NOMO-1 treated with DMSO at 0.1 percent for 48 hours (cell line): ENCODE results near the gene WDHD1.
A peak's percentile ranks its signal among the peaks of the same experiment; 100 is the strongest.
"Not testable (repeated sequence)": the region's sequence is repeated elsewhere in the genome, so short reads cannot be mapped to it uniquely, and the experiment has no call there.

Experiments
- DNase-seq: peaks from one replicate; lab custom pipeline; 2025; ENCODE audit not compliant: unreplicated experiment; lab: John Stamatoyannopoulos, UW

The WDHD1 gene

GRCh38 chr14:54974788-54975414 lies 52.0 kb downstream of the WDHD1 start:
- DNase-seq = no peak

DNA sequence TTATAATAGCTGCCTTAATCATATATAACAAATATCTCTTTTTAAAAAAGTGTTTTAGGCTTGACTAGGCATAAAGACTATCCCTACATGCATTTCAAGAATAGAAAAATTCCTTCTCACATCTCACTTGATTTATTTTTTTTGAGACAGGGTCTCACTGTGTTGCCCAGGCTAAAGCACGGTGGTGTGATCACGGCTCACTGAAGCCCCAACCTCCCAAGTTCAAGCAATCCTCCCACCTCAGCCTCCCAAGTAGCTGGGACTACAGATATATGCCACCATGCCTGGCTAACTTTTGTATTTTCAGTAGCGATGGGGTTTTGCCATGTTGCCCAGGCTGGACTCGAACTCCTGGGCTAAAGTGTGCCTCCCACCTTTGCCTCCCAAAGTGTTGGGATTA lies 59.4 kb downstream of the WDHD1 start:
- no peak for DNase-seq

DNA sequence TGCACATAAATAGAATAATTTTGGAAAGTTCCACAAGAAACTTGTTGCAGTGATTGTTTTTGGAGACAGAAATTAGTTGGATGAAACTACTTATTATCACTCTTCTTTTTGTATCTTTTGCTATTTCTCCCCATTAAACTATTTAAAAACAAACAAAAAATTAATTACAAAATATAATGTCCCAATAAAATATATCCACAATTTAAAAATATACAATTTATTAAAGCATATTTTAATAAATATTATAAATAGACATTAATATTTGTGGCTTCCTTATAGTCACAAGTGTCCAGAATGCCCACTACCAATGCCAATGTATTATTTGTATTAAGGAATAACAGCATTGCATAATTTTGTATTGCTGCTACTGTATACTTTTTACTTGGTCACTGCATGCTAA lies 71.8 kb downstream of the WDHD1 start:
- no peak for DNase-seq

DNA sequence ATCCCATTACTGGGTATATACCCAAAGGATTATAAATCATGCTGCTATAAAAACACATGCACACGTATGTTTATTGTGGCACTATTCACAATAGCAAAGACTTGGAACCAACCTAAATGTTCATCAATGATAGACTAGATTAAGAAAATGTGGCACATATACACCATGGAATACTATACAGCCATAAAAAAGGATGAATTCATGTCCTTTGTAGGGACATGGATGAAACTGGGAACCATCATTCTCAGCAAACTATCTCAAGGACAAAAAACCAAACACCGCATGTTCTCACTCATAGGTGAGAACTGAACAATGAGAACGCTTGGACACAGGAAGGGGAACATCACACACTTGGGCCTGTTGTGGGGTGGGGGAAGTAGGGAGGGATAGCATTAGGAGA lies 73.3 kb downstream of the WDHD1 start:
- not testable (repeated sequence) for DNase-seq

DNA sequence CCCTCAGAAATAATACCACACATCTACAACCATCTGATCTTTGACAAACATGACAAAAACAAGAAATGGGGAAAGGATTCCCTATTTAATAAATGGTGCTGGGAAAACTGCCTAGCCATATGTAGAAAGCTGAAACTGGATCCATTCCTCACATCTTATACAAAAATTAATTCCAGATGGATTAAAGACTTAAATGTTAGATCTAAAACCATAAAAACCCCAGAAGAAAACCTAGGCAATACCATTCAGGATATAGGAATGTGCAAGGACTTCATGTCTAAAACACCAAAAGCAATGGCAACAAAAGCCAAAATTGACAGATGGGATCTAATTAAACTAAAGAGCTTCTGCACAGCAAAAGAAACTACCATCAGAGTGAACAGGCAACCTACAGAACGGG lies 74.1 kb downstream of the WDHD1 start:
- DNase-seq = not testable (repeated sequence)

DNA sequence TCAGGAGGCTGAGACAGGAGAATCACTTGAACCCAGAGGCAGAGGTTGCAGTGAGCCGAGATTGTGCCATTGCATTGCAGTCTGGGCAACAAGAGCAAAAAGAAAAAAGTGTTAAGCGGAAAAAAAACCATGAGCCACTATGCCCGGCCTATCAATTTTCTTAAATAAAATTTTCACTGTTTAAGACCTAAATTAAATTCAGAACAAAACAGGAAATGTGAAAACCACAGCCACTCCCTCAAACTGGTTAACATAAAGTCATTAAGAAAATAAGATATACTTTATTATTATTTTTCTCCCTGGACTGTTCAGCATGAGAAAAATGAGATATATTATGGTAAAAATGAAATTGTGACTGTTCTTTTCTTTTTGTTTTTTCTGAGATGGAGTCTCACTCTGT lies 79.7 kb downstream of the WDHD1 start:
- DNase-seq = no peak

- no peak for DNase-seq
These were observed 80.4 kb downstream of the WDHD1 start for GRCh38 chr14:54946500-54946899.

DNA sequence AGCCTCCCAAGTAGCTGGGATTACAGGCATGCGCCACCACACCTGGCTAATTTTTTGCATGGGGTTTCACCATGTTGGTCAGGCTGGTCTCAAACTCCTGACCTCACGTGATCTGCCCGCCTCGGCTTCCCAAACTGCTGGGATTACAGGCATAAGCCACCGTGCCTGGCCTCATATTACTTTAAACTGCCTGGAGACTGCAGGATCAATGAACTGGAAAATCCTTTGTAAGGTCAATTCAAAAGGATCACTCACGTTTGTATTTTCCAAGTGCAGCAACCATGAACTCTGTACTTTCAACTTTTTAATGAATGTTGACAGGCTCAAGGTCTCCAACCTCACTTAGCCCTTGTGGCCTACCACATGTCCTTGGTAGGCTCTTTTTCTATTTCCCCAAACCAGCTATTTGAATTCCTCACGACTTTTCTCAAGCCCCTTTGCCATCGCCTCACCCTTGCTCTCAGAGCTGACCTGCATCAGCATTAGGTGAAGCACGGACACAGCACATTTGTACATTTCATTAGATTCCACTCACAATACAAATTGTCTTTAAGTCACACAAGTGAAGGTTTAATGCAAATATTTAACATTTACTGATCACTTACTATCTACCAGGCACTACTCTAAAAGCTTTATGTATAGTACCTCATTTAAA lies 82.0 kb downstream of the WDHD1 start:
- no peak for DNase-seq

DNA sequence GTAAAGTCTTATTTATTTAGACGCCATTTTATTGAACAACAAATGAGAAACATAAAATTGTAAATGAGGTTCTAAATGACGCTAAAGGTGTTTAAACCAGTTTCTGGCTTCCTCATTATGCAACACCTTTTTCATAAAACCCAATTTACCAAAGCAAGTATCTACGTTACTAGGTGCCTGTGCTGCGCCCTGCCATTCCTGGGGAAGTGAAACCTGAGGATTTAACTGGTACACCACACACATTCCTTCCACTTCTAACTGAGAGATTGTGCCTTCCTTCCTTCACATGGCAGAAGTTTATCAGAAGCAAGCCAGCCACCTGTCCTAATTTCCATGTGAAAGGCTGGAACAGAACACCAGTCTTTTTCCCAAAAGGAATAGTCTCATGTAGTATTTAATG lies 84.0 kb downstream of the WDHD1 start:
- peak; percentile 77 for DNase-seq

DNA sequence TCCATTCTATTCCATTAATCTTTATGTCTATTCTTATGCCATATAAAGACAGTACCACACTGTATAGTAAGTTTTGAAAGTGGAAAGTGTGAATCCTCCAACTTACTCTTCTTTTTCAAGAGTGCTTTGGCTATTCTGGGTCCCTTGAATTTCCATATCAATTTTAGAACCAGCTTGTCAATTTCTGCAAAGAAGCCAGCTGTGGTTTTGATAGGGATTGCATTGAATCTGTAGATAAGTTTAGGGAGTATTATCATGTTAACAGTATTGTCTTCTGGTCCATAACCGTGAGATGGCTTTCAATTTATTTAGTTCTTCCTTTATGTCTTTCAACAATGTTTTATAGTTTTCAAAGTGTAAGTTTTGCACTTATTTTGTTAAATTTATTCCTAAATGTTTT lies 90.1 kb downstream of the WDHD1 start:
- DNase-seq = no peak

- no peak for DNase-seq
These were observed 90.9 kb downstream of the WDHD1 start for GRCh38 chr14:54935958-54936357.

DNA sequence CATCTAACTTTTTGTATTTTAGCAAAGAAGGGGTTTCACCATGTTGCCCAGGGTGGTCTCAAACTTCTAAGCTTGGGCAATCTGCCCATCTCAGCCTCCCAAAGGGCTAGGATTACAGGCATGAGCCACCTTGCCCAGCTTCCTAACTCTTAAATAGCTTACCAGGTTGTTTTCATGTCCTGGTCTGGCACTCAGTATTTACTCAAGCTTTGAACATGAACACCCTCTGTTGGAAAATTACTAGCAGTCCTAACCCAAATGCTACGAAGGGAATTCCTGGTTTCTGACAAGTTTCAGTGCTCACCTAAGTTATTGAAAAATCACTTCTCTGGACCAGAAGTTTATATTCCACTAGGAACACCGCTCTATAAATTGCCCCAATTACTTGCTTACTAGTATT lies 91.8 kb downstream of the WDHD1 start:
- no peak for DNase-seq

GRCh38 chr14:54933006-54933405 lies 93.9 kb downstream of the WDHD1 start:
- no peak for DNase-seq

GRCh38 chr14:54931598-54932340 lies 95.1 kb downstream of the WDHD1 start:
- no peak for DNase-seq

- DNase-seq = no peak
These were observed 95.8 kb downstream of the WDHD1 start for GRCh38 chr14:54931101-54931500.

DNA sequence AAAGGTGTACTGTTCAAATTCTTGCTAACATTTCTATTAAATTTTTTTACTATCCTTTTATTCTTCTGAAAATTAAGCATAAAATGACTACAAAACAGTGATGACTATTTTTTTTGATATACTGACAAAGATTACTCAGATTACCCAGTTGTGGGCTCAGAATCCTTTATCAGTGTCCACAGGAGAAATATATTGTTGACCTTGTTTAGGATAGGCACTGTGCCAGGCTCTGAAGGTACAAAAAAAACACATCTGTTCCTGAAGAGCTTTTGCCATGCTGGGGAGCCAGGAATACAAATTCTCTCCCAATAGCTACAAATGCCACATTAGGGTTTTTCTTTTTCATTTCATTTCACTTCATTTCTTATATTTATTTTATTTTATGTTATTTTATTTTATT lies 97.3 kb downstream of the WDHD1 start:
- no peak for DNase-seq

- no peak for DNase-seq
These were observed 98.7 kb downstream of the WDHD1 start for GRCh38 chr14:54928216-54928615.

DNA sequence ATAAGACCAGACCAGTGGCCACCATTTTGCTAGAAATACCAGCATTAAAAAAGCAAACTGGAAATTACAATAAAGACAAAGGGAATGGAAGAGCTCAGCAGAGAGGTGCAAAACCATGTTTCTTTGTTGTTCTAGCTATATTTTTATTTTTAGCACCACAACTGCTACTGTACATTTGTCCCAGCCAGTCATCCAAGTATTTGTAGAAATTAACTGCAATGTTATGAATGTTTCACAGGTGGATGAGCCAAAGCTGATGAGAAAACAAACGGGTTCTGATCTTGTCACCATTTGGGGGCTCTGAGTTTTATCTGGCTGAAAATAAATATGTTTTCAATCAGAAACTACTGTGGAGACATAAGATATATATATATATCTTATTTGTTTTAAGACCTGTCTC lies 99.3 kb downstream of the WDHD1 start:
- no peak for DNase-seq

DNA sequence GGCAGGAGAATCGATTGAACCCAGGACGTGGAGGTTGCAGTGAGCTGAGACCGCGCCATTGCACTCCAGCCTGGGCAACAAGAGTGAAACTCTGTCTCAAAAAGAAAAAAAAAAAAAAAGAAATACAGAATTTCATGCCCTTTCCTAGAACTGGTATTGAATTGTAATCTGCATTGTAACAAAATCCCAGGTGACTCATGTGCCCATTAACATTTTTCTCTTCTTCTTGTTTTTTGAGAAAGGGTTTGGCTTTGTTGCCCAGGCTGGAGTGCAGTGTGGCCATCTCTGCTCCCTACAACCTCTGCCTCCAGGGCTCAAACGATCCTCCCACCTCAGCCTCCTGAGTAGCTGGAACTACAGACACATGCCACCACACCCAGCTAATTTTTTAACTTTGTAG lies 100.3 kb downstream of the WDHD1 start:
- DNase-seq = not testable (repeated sequence)

DNA sequence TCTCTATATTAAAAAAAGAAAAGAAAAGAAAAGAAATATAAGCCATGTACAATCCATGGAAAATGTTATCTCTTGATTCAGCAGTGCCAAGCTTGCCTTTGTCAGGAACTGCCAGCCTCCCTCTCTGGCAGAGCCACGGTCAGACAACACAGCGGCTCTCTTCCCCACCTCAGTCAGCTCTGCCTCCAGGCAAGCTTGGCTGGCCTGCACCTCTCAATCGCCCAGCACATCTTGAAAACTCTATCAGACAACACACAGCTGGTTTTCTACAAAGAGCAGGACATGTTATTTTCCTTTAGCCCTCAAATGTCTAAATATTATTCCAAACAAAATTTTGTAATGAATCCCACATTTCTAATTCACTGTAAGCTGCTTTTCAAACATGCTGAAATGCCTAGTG lies 104.3 kb downstream of the WDHD1 start:
- no peak for DNase-seq

- no peak for DNase-seq
These were observed 106.8 kb downstream of the WDHD1 start for GRCh38 chr14:54920052-54920451.

GRCh38 chr14:54919330-54919729 lies 107.6 kb downstream of the WDHD1 start:
- DNase-seq = no peak
